ENCODE measurements around the gene APLP1. TPM values are rescaled to one million over a fixed set of nuclear protein-coding genes. Genes with fewer than 3 reads are reported as not detected.

APLP1 gene
- polyA plus RNA-seq, 4 donors = 3.6 to 13.8 (median 4.7) TPM; not detected in 1

DNA sequence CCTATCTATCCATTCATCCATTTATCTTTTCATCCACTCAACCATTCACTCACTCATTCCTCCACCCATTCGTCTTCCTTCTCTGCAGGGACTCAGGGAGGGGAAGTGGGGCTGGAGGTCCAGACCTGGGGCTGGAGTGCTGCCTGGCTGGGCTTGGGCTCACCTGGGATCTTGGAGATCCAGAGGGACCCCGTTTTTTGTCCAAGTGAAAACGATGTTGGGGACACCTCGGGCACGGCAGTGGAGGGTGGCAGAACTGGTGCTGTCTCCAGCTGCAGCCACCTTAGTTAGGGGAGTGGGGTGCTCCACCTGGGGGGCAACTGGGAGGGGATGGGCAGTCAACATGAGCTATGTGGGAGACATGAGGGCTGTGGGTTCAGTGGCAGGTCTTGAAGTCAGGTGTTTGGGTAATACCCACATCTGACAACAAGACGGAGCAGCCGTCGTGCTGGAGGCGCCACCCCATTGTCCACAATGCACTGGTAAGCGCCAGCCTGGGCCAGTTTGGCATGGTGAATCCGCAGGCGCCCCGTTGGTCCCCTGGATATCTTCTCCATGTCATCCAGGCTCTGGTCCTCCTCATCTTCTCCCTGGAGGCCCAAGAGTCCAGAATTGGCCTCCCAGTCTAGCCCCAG lies 26.3 kb upstream of the APLP1 start:
- H3K27ac ChIP-seq (ENCODE audit: low read depth in 1 of 3, low read length in 2 of 3) = no peak overlapping the region
- H3K9me3 ChIP-seq (ENCODE audit: control insufficient read depth in 2 of 2, insufficient read depth in 1 of 2, low read depth in 1 of 2, low read length in 1 of 2) = peaks cover 0 to 10% of the 10 kb centered on the region in 2 donors
- peaks cover 0 to 36% (median 14%) of the 10 kb centered on the region in 3 donors for H3K27me3 ChIP-seq (ENCODE audit: control insufficient read depth in 3 of 3, insufficient read depth in 3 of 3, low read length in 3 of 3)
- no peaks in the 10 kb centered on the region for H3K36me3 ChIP-seq (ENCODE audit: control insufficient read depth in 3 of 3, insufficient read depth in 2 of 3, low read depth in 1 of 3, low read length in 3 of 3)
- peaks cover 0 to 10% (median 0%) of the 10 kb centered on the region in 3 donors for H3K4me1 ChIP-seq (ENCODE audit: control insufficient read depth in 3 of 3, insufficient read depth in 2 of 3, low read depth in 1 of 3, low read length in 2 of 3)
- no peak overlapping the region for H3K4me3 ChIP-seq (ENCODE audit: low read depth in 1 of 3, low read length in 3 of 3)
- WGBS, 3 donors = 81 to 86% (median 81%) methylated on average over 13 of the region's 13 CpGs
- DNase-seq = no peak
- FAIRE-seq = no peak

DNA sequence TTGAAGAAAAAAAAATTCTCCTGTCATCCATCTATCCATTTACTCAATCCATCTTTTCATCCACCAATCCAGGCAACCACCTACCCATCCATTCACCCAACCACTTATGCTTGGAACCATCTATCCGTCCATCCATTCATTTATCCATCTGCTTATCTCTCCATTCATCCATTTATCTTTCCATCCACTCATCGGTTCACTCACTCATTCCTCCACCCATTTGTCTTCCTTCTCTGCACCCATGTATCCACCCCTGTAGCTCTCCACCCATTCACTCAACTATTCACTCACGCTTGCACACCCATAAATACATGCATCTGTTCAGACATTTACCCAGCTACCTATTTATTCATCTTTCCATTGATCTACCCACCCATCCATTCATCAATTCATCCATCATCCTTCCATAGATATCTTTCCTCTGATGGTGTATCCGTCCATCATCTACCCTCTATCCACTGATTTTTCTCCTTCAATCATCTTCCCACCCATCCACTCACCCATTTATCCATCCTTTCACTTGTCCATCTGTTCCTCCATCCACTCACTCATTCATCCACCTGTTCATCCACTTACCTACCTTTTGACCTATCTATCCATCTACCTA lies 25.6 kb upstream of the APLP1 start:
- Histone ChIP-seq H3K4me3 (ENCODE audit: low read depth in 1 of 3, low read length in 3 of 3) (no peak overlapping the region), H3K4me1 (ENCODE audit: control insufficient read depth in 3 of 3, insufficient read depth in 2 of 3, low read depth in 1 of 3, low read length in 2 of 3) (peaks cover 0 to 10% (median 0%) of the 10 kb centered on the region in 3 donors), H3K9me3 (ENCODE audit: control insufficient read depth in 2 of 2, insufficient read depth in 1 of 2, low read depth in 1 of 2, low read length in 1 of 2) (peaks cover 0 to 10% of the 10 kb centered on the region in 2 donors), H3K27ac (ENCODE audit: low read depth in 1 of 3, low read length in 2 of 3) (no peak overlapping the region), H3K27me3 (ENCODE audit: control insufficient read depth in 3 of 3, insufficient read depth in 3 of 3, low read length in 3 of 3) (peaks cover 0 to 36% (median 14%) of the 10 kb centered on the region in 3 donors), H3K36me3 (ENCODE audit: control insufficient read depth in 3 of 3, insufficient read depth in 2 of 3, low read depth in 1 of 3, low read length in 3 of 3) (no peaks in the 10 kb centered on the region)
- WGBS, 3 donors = 83 to 85% (median 84%) methylated on average over 4 of the region's 4 CpGs
- DNase-seq (no peak), FAIRE-seq (no peak)

DNA sequence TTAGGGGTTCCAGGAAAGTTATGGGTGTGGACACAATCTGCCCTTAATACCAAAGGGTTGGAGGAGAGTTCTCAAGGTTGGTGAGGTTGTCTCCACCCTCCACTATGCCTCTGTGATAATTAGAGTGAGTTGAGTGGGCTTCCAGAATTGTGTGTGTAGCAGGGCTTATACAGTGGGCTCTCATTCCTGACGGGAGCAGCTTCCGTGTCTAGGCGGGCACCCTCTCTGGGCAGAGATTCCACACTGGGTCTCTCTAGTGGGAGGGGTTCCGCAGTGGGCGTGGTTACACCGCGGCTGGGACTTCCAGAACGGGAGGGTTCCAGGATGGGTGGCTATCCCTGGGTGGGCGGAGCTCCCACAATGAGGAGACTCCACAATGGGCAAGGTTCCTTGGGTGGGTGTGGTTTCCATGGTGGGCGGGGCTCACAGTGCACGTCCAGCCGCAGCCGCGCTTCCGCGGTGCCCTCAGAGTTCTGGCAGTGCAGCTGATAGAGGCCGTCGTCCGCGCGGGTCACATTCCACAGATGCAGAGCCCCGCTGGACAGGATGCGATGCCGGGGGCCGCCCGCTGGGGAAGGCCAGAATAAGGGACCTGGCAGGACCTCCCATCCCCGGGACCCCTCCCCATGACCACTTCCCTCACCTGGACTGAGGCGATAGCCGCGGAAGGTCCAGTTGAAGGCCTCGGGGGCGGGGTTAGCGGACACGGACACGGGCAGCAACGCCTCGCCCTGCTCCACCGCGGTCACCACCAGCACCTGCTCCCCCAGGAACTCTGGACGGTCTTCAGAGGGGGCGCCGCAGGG lies 24.5 kb upstream of the APLP1 start:
- no peak for FAIRE-seq

DNA sequence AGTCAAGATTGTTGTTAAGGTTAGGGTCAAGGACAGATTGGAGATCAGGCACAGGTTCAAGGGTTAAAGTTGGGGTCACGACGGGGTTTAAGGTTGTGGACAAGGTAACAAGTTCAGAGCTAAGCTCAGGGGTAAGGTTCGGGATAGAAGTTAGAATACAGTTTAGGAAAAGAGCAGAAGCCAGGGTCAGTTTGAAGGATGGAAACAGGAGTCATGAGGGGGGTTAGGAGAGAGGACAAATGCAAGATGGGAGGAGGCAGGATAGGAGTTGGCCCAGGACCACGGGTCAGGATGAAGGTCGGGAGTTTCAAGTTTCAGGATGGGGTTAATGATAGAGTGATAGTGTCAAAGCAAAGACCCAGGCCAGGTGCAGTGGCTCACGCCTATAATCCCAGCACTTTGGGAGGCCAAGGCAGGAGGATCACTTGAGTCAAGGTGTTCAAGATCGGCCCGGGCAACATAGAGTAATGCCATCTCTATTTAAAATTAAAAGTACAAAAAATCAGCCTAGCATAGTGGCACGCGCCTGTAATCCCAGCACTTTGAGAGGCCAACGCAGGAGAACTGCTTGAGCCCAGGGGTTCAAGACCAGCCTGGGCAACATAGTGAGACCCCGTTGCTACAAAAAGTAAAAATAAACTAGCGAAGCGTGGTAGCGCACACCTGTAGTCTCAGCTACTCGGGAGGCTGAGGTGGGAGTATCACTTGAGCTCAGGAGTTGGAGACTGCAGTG lies 23.7 kb upstream of the APLP1 start:
- DNase-seq = no peak
- H3K27me3 ChIP-seq (ENCODE audit: control insufficient read depth in 3 of 3, insufficient read depth in 3 of 3, low read length in 3 of 3) = peaks cover 0 to 40% (median 14%) of the 10 kb centered on the region in 3 donors
- H3K4me3 ChIP-seq (ENCODE audit: low read depth in 1 of 3, low read length in 3 of 3) = no peak overlapping the region
- no peak overlapping the region for H3K27ac ChIP-seq (ENCODE audit: low read depth in 1 of 3, low read length in 2 of 3)
- WGBS, 3 donors = 43 to 54% (median 46%) methylated on average over 16 of the region's 16 CpGs
- H3K36me3 ChIP-seq (ENCODE audit: control insufficient read depth in 3 of 3, insufficient read depth in 2 of 3, low read depth in 1 of 3, low read length in 3 of 3) = no peaks in the 10 kb centered on the region
- H3K4me1 ChIP-seq (ENCODE audit: control insufficient read depth in 3 of 3, insufficient read depth in 2 of 3, low read depth in 1 of 3, low read length in 2 of 3) = peaks cover 0 to 10% (median 0%) of the 10 kb centered on the region in 3 donors
- no peak for FAIRE-seq
- H3K9me3 ChIP-seq (ENCODE audit: control insufficient read depth in 2 of 2, insufficient read depth in 1 of 2, low read depth in 1 of 2, low read length in 1 of 2) = peaks cover 0 to 4% of the 10 kb centered on the region in 2 donors

More for the DNA sequence above, 24.5 kb upstream of the APLP1 start:
- Histone ChIP-seq H3K36me3 (ENCODE audit: control insufficient read depth in 3 of 3, insufficient read depth in 2 of 3, low read depth in 1 of 3, low read length in 3 of 3) (no peaks in the 10 kb centered on the region), H3K9me3 (ENCODE audit: control insufficient read depth in 2 of 2, insufficient read depth in 1 of 2, low read depth in 1 of 2, low read length in 1 of 2) (peaks cover 0 to 10% of the 10 kb centered on the region in 2 donors), H3K27me3 (ENCODE audit: control insufficient read depth in 3 of 3, insufficient read depth in 3 of 3, low read length in 3 of 3) (peaks cover 0 to 40% (median 14%) of the 10 kb centered on the region in 3 donors), H3K4me3 (ENCODE audit: low read depth in 1 of 3, low read length in 3 of 3) (no peak overlapping the region), H3K4me1 (ENCODE audit: control insufficient read depth in 3 of 3, insufficient read depth in 2 of 3, low read depth in 1 of 3, low read length in 2 of 3) (peaks cover 0 to 10% (median 0%) of the 10 kb centered on the region in 3 donors), H3K27ac (ENCODE audit: low read depth in 1 of 3, low read length in 2 of 3) (no peak overlapping the region)
- WGBS, 3 donors = 3 to 11% (median 8%) methylated on average over 39 to 42 of the region's 42 CpGs
- peak; percentile 36 to 59 for DNase-seq

DNA sequence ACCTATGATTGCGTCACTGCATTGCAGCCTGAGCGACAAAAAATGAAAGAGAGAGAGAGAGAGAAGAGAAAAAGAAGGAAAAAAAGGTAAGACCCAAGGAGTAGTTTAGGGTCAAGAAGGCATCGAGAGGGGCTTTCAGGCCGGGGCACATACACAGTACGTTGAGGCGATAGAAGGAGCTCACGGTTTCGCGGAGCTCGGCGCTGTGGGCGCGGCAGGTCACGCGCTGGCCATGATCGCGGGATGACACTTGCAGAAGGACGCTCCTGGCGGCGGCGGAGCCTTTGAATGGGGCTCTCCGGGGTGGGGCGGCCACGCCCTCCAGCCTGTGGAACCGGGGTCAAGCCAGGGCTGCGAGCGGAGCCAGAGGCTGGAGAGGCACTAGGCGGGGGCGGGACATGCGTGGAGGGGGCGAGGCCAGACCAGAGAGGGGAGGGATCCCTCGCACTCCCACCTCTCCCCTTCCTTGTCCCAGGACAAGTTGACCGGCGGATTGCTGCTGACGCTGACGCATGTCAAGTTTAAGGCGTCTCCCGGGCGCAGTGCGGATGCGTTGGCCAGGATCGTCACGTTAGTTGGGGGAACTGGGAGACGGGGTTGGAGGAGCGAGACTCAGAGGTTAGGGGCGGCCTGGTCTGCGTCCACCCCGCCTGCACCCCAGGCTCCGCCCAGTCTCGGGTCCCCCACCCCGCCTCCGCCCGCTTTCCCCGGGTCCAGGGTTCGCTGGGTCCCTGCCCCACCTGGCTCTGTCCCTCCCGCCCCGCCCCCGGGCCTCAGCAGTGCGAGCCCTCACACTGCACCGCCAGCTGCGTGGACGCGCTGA lies 22.9 kb upstream of the APLP1 start:
- Histone ChIP-seq H3K4me3 (ENCODE audit: low read depth in 1 of 3, low read length in 3 of 3) (peak overlapping the region in 2 of 3 donors; percentile 26 to 32), H3K27me3 (ENCODE audit: control insufficient read depth in 3 of 3, insufficient read depth in 3 of 3, low read length in 3 of 3) (peaks cover 0 to 40% (median 14%) of the 10 kb centered on the region in 3 donors), H3K4me1 (ENCODE audit: control insufficient read depth in 3 of 3, insufficient read depth in 2 of 3, low read depth in 1 of 3, low read length in 2 of 3) (peaks cover 0 to 10% (median 0%) of the 10 kb centered on the region in 3 donors), H3K9me3 (ENCODE audit: control insufficient read depth in 2 of 2, insufficient read depth in 1 of 2, low read depth in 1 of 2, low read length in 1 of 2) (peaks cover 0 to 4% of the 10 kb centered on the region in 2 donors), H3K27ac (ENCODE audit: low read depth in 1 of 3, low read length in 2 of 3) (no peak overlapping the region), H3K36me3 (ENCODE audit: control insufficient read depth in 3 of 3, insufficient read depth in 2 of 3, low read depth in 1 of 3, low read length in 3 of 3) (no peaks in the 10 kb centered on the region)
- DNase-seq = peak; percentile 49 to 84
- WGBS, 3 donors = 4 to 7% (median 6%) methylated on average over 42 to 63 of the region's 63 CpGs
- no peak for FAIRE-seq

DNA sequence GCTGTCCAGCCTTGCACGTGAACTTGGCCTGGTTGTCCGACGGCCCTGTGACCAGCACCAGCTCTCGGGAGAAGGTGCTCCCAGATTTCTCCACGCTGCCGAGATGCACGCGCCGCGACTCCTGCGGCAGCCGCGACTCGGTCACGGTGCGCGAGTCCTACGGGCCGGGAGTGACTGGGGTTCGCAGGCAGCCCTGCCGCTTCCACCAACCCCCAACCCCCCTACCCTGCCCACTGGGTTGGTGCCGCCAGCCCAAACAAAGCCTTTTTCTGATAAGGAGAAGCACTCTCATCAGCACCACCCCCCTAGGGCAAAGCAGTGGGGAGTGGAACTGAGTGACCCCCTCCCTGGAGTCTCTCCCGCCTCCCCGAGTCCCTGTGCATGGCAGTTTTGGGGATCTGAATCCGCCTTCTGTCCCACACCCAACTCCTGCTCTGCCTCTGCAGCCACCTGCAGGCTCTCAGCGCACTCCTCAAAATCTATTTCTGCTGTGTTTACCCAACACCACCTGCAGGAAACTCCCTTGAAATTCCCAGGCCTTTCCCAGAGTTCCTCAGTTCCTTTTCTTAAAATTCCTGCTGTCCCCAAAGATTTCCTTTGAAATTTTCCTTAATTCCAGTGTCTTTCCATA lies 22.2 kb upstream of the APLP1 start:
- DNase-seq (peak; percentile 30 to 41), FAIRE-seq (no peak)
- H3K9me3 ChIP-seq (ENCODE audit: control insufficient read depth in 2 of 2, insufficient read depth in 1 of 2, low read depth in 1 of 2, low read length in 1 of 2) = peaks cover 0 to 4% of the 10 kb centered on the region in 2 donors
- H3K4me3 ChIP-seq (ENCODE audit: low read depth in 1 of 3, low read length in 3 of 3) = peak overlapping the region in 1 of 3 donors; percentile 32
- 1 to 5% (median 3%) methylated on average over 23 to 26 of the region's 26 CpGs for WGBS, 3 donors
- H3K27me3 ChIP-seq (ENCODE audit: control insufficient read depth in 3 of 3, insufficient read depth in 3 of 3, low read length in 3 of 3) = peaks cover 0 to 40% (median 14%) of the 10 kb centered on the region in 3 donors
- peaks cover 0 to 10% (median 0%) of the 10 kb centered on the region in 3 donors for H3K4me1 ChIP-seq (ENCODE audit: control insufficient read depth in 3 of 3, insufficient read depth in 2 of 3, low read depth in 1 of 3, low read length in 2 of 3)
- H3K27ac ChIP-seq (ENCODE audit: low read depth in 1 of 3, low read length in 2 of 3) = no peak overlapping the region
- H3K36me3 ChIP-seq (ENCODE audit: control insufficient read depth in 3 of 3, insufficient read depth in 2 of 3, low read depth in 1 of 3, low read length in 3 of 3) = no peaks in the 10 kb centered on the region

DNA sequence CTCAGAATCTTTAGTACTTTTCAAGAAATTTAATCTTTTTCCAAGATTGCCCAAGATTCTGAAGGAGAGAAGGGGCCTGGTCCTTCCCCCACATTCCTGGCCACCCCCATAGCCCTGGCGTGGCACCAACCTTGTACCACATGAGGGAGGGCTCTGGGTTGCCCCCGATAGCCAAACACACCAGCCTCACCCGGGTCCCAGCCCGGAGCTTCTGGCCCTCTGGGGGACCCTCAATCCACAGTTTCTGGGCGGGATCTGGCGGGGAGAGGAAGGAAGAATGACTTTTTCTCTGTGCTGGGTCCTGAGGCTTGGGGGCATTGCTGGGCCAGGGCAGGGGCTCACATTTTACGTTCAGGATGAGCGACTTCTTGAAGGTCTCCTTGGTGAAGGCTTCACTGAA lies 20.5 kb upstream of the APLP1 start:
- Histone ChIP-seq H3K4me3 (ENCODE audit: low read depth in 1 of 3, low read length in 3 of 3) (no peak overlapping the region), H3K36me3 (ENCODE audit: control insufficient read depth in 3 of 3, insufficient read depth in 2 of 3, low read depth in 1 of 3, low read length in 3 of 3) (no peaks in the 10 kb centered on the region), H3K9me3 (ENCODE audit: control insufficient read depth in 2 of 2, insufficient read depth in 1 of 2, low read depth in 1 of 2, low read length in 1 of 2) (peaks cover 0 to 4% of the 10 kb centered on the region in 2 donors), H3K27ac (ENCODE audit: low read depth in 1 of 3, low read length in 2 of 3) (no peak overlapping the region), H3K27me3 (ENCODE audit: control insufficient read depth in 3 of 3, insufficient read depth in 3 of 3, low read length in 3 of 3) (peaks cover 0 to 50% (median 18%) of the 10 kb centered on the region in 3 donors), H3K4me1 (ENCODE audit: control insufficient read depth in 3 of 3, insufficient read depth in 2 of 3, low read depth in 1 of 3, low read length in 2 of 3) (peaks cover 0 to 10% (median 0%) of the 10 kb centered on the region in 3 donors)
- DNase-seq (no peak), FAIRE-seq (no peak)
- 83 to 90% (median 85%) methylated on average over 8 of the region's 8 CpGs for WGBS, 3 donors

All from small intestine (tissue), 7 donors.